ENCODE measurements around the gene CIPC.

Gene CIPC

GRCh38 chr14:77139022-77139421 is 41.0 kb downstream of the CIPC start:
- Histone ChIP-seq H3K36me3 (ENCODE audit: control insufficient read depth, insufficient read depth, low read length) (no peaks in the 10 kb centered on the region), H3K4me3 (ENCODE audit: insufficient read depth, low read depth, low read length, poor library complexity, severe bottlenecking) (no peak overlapping the region), H3K4me1 (ENCODE audit: control insufficient read depth, insufficient read depth, low read length, poor library complexity, severe bottlenecking) (peaks cover 25% of the 10 kb centered on the region), H3K9me3 (ENCODE audit: control insufficient read depth, low read length) (no peaks in the 10 kb centered on the region), H3K27ac (ENCODE audit: insufficient read depth, low read length, poor library complexity, severe bottlenecking) (no peak overlapping the region), H3K27me3 (replicated peaks; ENCODE audit: control insufficient read depth, insufficient read depth, low read length, poor library complexity, severe bottlenecking) (peaks cover 26% of the 10 kb centered on the region)
- DNase-seq = no peak

DNA sequence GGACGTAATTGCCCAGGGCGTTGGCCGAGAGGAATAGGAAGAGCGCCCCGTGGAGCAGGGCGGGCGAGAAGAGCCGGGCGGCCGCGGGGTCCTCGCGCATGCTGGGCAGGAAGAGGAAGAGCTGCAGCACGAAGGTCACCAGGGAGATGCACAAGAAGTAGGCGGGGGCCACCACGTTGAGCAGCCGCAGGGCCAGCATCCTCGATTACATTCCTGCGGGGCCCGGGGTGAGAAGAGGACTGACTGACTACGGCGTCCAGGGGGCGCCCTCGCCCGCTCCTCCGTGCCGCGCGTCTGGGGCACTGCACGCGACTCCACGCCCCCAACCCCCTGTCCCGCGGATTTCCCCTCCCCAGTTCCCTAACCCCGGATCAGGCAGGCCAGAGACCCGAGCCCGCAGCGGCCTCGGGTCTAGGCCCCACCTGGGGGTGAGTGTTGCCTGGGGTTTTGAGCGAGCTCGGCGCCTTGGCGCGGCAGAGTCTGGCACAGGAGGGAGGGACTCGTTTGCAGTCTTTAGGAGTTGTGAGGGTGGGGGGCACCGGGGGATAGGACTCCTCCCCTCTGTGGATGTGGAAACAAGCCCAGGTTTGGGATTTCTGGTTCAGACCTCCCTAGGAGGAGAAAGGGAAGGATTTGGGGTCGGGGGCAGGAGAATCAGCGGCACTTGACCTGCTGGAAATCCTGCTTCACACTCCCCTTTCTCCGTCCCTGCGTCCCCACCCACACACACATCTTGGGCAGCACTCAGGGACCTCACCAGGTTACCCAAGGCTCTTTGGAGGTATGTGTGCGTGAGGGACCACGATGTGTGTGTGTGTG is 41.7 kb downstream of the CIPC start:
- DNase-seq = no peak
- Histone ChIP-seq H3K27me3 (replicated peaks; ENCODE audit: control insufficient read depth, insufficient read depth, low read length, poor library complexity, severe bottlenecking) (peaks cover 32% of the 10 kb centered on the region), H3K27ac (ENCODE audit: insufficient read depth, low read length, poor library complexity, severe bottlenecking) (no peak overlapping the region), H3K4me3 (ENCODE audit: insufficient read depth, low read depth, low read length, poor library complexity, severe bottlenecking) (peak overlapping the region; percentile 3), H3K4me1 (ENCODE audit: control insufficient read depth, insufficient read depth, low read length, poor library complexity, severe bottlenecking) (peaks cover 25% of the 10 kb centered on the region), H3K36me3 (ENCODE audit: control insufficient read depth, insufficient read depth, low read length) (no peaks in the 10 kb centered on the region), H3K9me3 (ENCODE audit: control insufficient read depth, low read length) (no peaks in the 10 kb centered on the region)

- Histone ChIP-seq H3K4me3 (ENCODE audit: insufficient read depth, low read depth, low read length, poor library complexity, severe bottlenecking) (peak overlapping the region; percentile 3), H3K27me3 (replicated peaks; ENCODE audit: control insufficient read depth, insufficient read depth, low read length, poor library complexity, severe bottlenecking) (peaks cover 32% of the 10 kb centered on the region), H3K4me1 (ENCODE audit: control insufficient read depth, insufficient read depth, low read length, poor library complexity, severe bottlenecking) (peaks cover 25% of the 10 kb centered on the region), H3K9me3 (ENCODE audit: control insufficient read depth, low read length) (no peaks in the 10 kb centered on the region), H3K27ac (ENCODE audit: insufficient read depth, low read length, poor library complexity, severe bottlenecking) (no peak overlapping the region), H3K36me3 (ENCODE audit: control insufficient read depth, insufficient read depth, low read length) (no peaks in the 10 kb centered on the region)
- no peak for DNase-seq
Observed at GRCh38 chr14:77140359-77141213, 42.5 kb downstream of the CIPC start.

GRCh38 chr14:77141214-77142004 is 43.4 kb downstream of the CIPC start, which contains the start of gene ZDHHC22:
TSS of gene ZDHHC22 (minus strand) at chr14:77141791. CDS start at chr14:77139738, 2,053 bp downstream.
- Histone ChIP-seq H3K27me3 (replicated peaks; ENCODE audit: control insufficient read depth, insufficient read depth, low read length, poor library complexity, severe bottlenecking) (peaks cover 37% of the 10 kb centered on the region), H3K27ac (ENCODE audit: insufficient read depth, low read length, poor library complexity, severe bottlenecking) (no peak within 1 kb of the TSS)

DNA sequence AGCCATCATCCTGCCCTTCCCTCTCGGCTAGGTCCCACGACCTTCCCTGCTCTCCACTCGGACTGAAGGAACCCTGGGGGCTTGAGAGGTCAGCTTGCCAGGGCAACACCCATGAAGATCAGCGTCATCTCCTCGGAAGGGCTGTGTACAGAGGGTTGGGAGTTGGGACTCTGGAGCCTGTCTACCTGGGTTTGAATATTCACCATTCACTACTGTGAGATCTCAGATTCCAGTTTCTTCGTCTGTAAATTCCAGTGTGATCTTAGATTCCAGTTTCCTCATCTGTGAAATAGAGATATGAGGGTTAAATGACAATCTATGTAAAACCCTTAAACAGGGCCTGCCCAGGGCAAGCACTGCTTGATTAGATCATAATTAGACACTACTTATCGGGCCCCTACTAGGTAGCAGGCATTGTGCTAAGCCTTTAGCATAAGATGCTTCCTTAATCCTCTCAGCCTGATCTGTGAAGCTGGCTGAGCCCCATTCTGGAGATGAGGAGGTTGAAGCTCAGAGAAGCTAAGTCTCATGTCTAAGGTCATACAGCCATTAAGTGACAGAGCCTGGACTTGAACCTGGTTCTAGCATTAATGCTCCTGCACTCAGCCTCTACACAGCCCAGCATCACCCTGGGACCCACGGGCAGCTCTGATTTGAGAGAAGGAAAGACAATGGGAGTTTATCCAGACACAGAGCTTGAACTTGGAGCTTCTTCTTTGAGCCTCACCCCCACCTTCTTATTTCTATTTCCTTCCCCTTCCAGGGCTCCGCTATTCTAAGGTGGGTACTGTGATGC is 44.1 kb downstream of the CIPC start:
- Histone ChIP-seq H3K4me3 (ENCODE audit: insufficient read depth, low read depth, low read length, poor library complexity, severe bottlenecking) (no peak overlapping the region), H3K27ac (ENCODE audit: insufficient read depth, low read length, poor library complexity, severe bottlenecking) (no peak overlapping the region), H3K9me3 (ENCODE audit: control insufficient read depth, low read length) (no peaks in the 10 kb centered on the region), H3K36me3 (ENCODE audit: control insufficient read depth, insufficient read depth, low read length) (no peaks in the 10 kb centered on the region), H3K4me1 (ENCODE audit: control insufficient read depth, insufficient read depth, low read length, poor library complexity, severe bottlenecking) (peaks cover 25% of the 10 kb centered on the region), H3K27me3 (replicated peaks; ENCODE audit: control insufficient read depth, insufficient read depth, low read length, poor library complexity, severe bottlenecking) (peaks cover 44% of the 10 kb centered on the region)
- DNase-seq = no peak

More at GRCh38 chr14:77141214-77142004, 43.4 kb downstream of the CIPC start, which contains the start of gene ZDHHC22:
- H3K4me1 ChIP-seq (ENCODE audit: control insufficient read depth, insufficient read depth, low read length, poor library complexity, severe bottlenecking) = peaks cover 25% of the 10 kb centered on the region
- H3K4me3 ChIP-seq (ENCODE audit: insufficient read depth, low read depth, low read length, poor library complexity, severe bottlenecking) = no peak within 1 kb of the TSS
- no peaks in the 10 kb centered on the region for H3K9me3 ChIP-seq (ENCODE audit: control insufficient read depth, low read length)
- no peak for DNase-seq
- H3K36me3 ChIP-seq (ENCODE audit: control insufficient read depth, insufficient read depth, low read length) = no peaks in the 10 kb centered on the region

DNA sequence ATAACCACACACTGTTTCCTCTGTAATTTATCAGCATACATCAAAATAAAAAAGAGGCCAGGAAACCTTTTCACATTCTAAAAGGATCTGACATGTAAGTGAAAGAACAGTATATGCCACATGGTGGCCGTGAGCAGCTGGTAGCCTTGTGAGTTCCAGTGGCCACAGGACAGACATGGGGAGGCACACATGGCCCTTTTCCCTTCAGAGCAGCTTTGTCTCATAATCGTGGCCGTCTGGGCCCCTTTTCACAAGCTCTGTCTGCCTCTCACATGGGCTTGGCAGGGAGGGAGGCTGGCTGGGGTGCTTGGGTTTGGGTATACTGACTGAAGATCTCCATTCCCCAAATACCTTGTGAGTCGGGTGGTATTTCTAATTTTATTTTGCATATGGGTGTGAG is 45.0 kb downstream of the CIPC start:
- no peak overlapping the region for H3K27ac ChIP-seq (ENCODE audit: insufficient read depth, low read length, poor library complexity, severe bottlenecking)
- no peaks in the 10 kb centered on the region for H3K9me3 ChIP-seq (ENCODE audit: control insufficient read depth, low read length)
- DNase-seq = no peak
- H3K4me3 ChIP-seq (ENCODE audit: insufficient read depth, low read depth, low read length, poor library complexity, severe bottlenecking) = no peak overlapping the region
- peaks cover 25% of the 10 kb centered on the region for H3K4me1 ChIP-seq (ENCODE audit: control insufficient read depth, insufficient read depth, low read length, poor library complexity, severe bottlenecking)
- H3K36me3 ChIP-seq (ENCODE audit: control insufficient read depth, insufficient read depth, low read length) = no peaks in the 10 kb centered on the region
- peaks cover 44% of the 10 kb centered on the region for H3K27me3 ChIP-seq (replicated peaks; ENCODE audit: control insufficient read depth, insufficient read depth, low read length, poor library complexity, severe bottlenecking)

DNA sequence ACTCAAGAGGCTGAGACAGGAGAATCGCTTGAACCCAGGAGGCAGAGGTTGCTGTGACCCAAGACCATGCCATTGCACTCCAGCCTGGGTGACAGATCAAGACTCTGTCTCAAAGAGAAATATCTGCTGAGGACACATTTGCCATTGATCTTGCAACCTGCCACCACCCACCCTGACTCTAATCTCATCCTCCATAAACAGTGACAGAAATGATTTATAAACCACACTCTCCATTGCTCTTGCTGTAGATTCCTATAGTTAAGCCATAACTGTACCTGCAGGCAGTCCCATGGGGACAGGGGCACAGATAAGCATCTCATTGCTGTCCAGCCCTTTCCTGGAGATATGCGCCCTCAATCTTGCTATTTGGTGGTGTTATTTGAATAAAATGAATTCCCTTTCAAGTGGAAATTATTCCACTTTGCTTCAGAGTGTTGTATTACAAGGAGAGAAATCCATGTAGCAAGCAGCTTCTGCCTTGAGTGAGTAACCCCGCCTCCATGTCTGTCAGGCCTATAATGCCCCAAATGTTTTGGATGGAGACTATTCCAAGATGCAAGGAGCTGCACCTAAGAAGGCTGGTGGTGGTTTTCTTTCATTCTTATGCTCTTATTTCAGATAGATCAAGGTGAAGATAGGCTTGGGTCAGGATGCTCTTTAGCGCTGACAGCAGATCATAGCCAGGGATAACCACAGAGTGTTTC is 46.5 kb downstream of the CIPC start:
- Histone ChIP-seq H3K27me3 (replicated peaks; ENCODE audit: control insufficient read depth, insufficient read depth, low read length, poor library complexity, severe bottlenecking) (peaks cover 33% of the 10 kb centered on the region), H3K27ac (ENCODE audit: insufficient read depth, low read length, poor library complexity, severe bottlenecking) (no peak overlapping the region), H3K4me1 (ENCODE audit: control insufficient read depth, insufficient read depth, low read length, poor library complexity, severe bottlenecking) (peaks cover 22% of the 10 kb centered on the region), H3K4me3 (ENCODE audit: insufficient read depth, low read depth, low read length, poor library complexity, severe bottlenecking) (no peak overlapping the region), H3K36me3 (ENCODE audit: control insufficient read depth, insufficient read depth, low read length) (no peaks in the 10 kb centered on the region), H3K9me3 (ENCODE audit: control insufficient read depth, low read length) (no peaks in the 10 kb centered on the region)
- DNase-seq = no peak

- H3K9me3 ChIP-seq (ENCODE audit: control insufficient read depth, low read length) = no peaks in the 10 kb centered on the region
- H3K27me3 ChIP-seq (replicated peaks; ENCODE audit: control insufficient read depth, insufficient read depth, low read length, poor library complexity, severe bottlenecking) = peaks cover 18% of the 10 kb centered on the region
- H3K4me3 ChIP-seq (ENCODE audit: insufficient read depth, low read depth, low read length, poor library complexity, severe bottlenecking) = no peak overlapping the region
Observed at GRCh38 chr14:77145975-77146740, 48.1 kb downstream of the CIPC start.

More at GRCh38 chr14:77145975-77146740, 48.1 kb downstream of the CIPC start:
- peaks cover 6% of the 10 kb centered on the region for H3K4me1 ChIP-seq (ENCODE audit: control insufficient read depth, insufficient read depth, low read length, poor library complexity, severe bottlenecking)
- no peak overlapping the region for H3K27ac ChIP-seq (ENCODE audit: insufficient read depth, low read length, poor library complexity, severe bottlenecking)
- DNase-seq = no peak
- H3K36me3 ChIP-seq (ENCODE audit: control insufficient read depth, insufficient read depth, low read length) = no peaks in the 10 kb centered on the region
